ENCODE measurements around the gene PLCB4.
A peak's percentile ranks its signal among the peaks of the same experiment; 100 is the strongest.

The PLCB4 gene

GRCh38 chr20:9334866-9335265, 266.0 kb downstream of the PLCB4 start:
- no peak for DNase-seq

- DNase-seq, result no peak
Measured at GRCh38 chr20:9338101-9338500, 269.2 kb downstream of the PLCB4 start.

GRCh38 chr20:9339708-9340107, 270.8 kb downstream of the PLCB4 start:
- DNase-seq, result no peak

- DNase-seq, result no peak
Measured at GRCh38 chr20:9342651-9343050, 273.8 kb downstream of the PLCB4 start.

GRCh38 chr20:9344083-9344920, 275.4 kb downstream of the PLCB4 start:
- DNase-seq, result no peak

GRCh38 chr20:9348316-9348715, 279.4 kb downstream of the PLCB4 start:
- no peak for DNase-seq

GRCh38 chr20:9348747-9349146, 279.9 kb downstream of the PLCB4 start:
- no peak for DNase-seq

- no peak for DNase-seq
Measured at GRCh38 chr20:9349249-9349648, 280.4 kb downstream of the PLCB4 start.

- no peak for DNase-seq
Measured at GRCh38 chr20:9352739-9353138, 283.9 kb downstream of the PLCB4 start.

- no peak for DNase-seq
Measured at GRCh38 chr20:9353180-9353915, 284.5 kb downstream of the PLCB4 start.

GRCh38 chr20:9353916-9354276, 285.0 kb downstream of the PLCB4 start:
- DNase-seq, result no peak

GRCh38 chr20:9354579-9354978, 285.7 kb downstream of the PLCB4 start:
- no peak for DNase-seq

GRCh38 chr20:9358001-9358400, 289.1 kb downstream of the PLCB4 start:
- no peak for DNase-seq

- DNase-seq, result peak; percentile 60
Measured at GRCh38 chr20:9359561-9360308, 290.8 kb downstream of the PLCB4 start.

GRCh38 chr20:9360431-9360830, 291.5 kb downstream of the PLCB4 start:
- DNase-seq, result no peak

GRCh38 chr20:9363673-9364072, 294.8 kb downstream of the PLCB4 start:
- DNase-seq, result no peak

- DNase-seq, result no peak
Measured at GRCh38 chr20:9367328-9367727, 298.4 kb downstream of the PLCB4 start.

GRCh38 chr20:9367746-9368145, 298.9 kb downstream of the PLCB4 start:
- DNase-seq, result no peak

GRCh38 chr20:9368893-9369292, 300.0 kb downstream of the PLCB4 start:
- no peak for DNase-seq

- no peak for DNase-seq
Measured at GRCh38 chr20:9369557-9369956, 300.7 kb downstream of the PLCB4 start.

- no peak for DNase-seq
Measured at GRCh38 chr20:9374072-9374471, 305.2 kb downstream of the PLCB4 start.

GRCh38 chr20:9374480-9374879, 305.6 kb downstream of the PLCB4 start:
- DNase-seq, result no peak

- peak; percentile 73 for DNase-seq
Measured at GRCh38 chr20:9375221-9375681, 306.4 kb downstream of the PLCB4 start.

- DNase-seq, result no peak
Measured at GRCh38 chr20:9377007-9377406, 308.1 kb downstream of the PLCB4 start.

All from islet precursor cell (in vitro differentiated cells).